ENCODE data around the gene PLEKHH1. TPM values are rescaled to one million over a fixed set of nuclear protein-coding genes. Genes with fewer than 3 reads are reported as not detected.

Gene PLEKHH1
- total and polyA plus RNA-seq, 9 of the 15 experiments (the other 6 are each of a cell fraction or from before 2014, with no cell fraction given) = 0.76 to 5.9 (median 2.9) TPM

GRCh38 chr14:67532998-67533753, at the start of gene PLEKHH1 (continued):
- TF ChIP-seq JUN (IDR thresholded peaks at IDR 0.05; ENCODE audit: borderline replicate concordance, low read depth, low read length) = 0 out of 2 replicates have a peak, but pooled peaks have one; percentile 30
- no peak for TF ChIP-seq JUN (CRISPR knock-in tag; IDR thresholded peaks at IDR 0.05; ENCODE audit: borderline replicate concordance)
- TF ChIP-seq PHTF2 (CRISPR knock-in tag; IDR thresholded peaks at IDR 0.05) = no peak
- peak; percentile 63 for TF ChIP-seq KDM5B (IDR thresholded peaks at IDR 0.05; ENCODE audit: insufficient replicate concordance, low read depth, low read length)
- peak; percentile 10; the same call in 1 of the 2 replicates for TF ChIP-seq TFAP4 (CRISPR knock-in tag; IDR thresholded peaks at IDR 0.05; ENCODE audit: borderline replicate concordance)
- TF ChIP-seq RBBP5 (IDR thresholded peaks at IDR 0.05; ENCODE audit: borderline replicate concordance, insufficient read depth, low read length, poor library complexity, severe bottlenecking) = peak; percentile 73
- no peak for TF ChIP-seq SREBF1 (IDR thresholded peaks at IDR 0.05; ENCODE audit: borderline replicate concordance, low read depth, low read length)
- peak; percentile 27; the same call in 1 of the 2 replicates for TF ChIP-seq FOSL1 (tag; conservative IDR thresholded peaks at IDR 0.05)
- peak; percentile 88 for TF ChIP-seq RBFOX2 (IDR thresholded peaks at IDR 0.05; ENCODE audit: low read depth, low read length)
- TF ChIP-seq XRCC5 (IDR thresholded peaks at IDR 0.05; ENCODE audit: low read depth, low read length) = 0 out of 2 replicates have a peak, but pooled peaks have one; percentile 19
- peak; percentile 66 for TF ChIP-seq VEZF1 (CRISPR knock-in tag; IDR thresholded peaks at IDR 0.05)
- peak; percentile 76 for TF ChIP-seq POLR2A (conservative IDR thresholded peaks at IDR 0.05)
- no peak for TF ChIP-seq ZNF146 (CRISPR knock-in tag; IDR thresholded peaks at IDR 0.05; ENCODE audit: unreplicated experiment)
- peak; percentile 30 for TF ChIP-seq PHF20 (IDR thresholded peaks at IDR 0.05; ENCODE audit: partially characterized antibody)
- TF ChIP-seq JUND (IDR thresholded peaks at IDR 0.05; ENCODE audit: borderline replicate concordance, low read depth, low read length) = peak; percentile 83
- peak; percentile 68; the same call in 1 of the 3 replicates for TF ChIP-seq JUND (tag; IDR thresholded peaks at IDR 0.05; ENCODE audit: borderline replicate concordance, low read depth, low read length)
- TF ChIP-seq PCBP1 (IDR thresholded peaks at IDR 0.05; ENCODE audit: low read depth, low read length, poor library complexity, severe bottlenecking) = peak; percentile 24
- peak; percentile 95 for TF ChIP-seq POLR2G (IDR thresholded peaks at IDR 0.05; ENCODE audit: low read depth, low read length)
- TF ChIP-seq GABPA (tag; conservative IDR thresholded peaks at IDR 0.05; ENCODE audit: low read depth) = peak; percentile 83
- TF ChIP-seq E2F6 (IDR thresholded peaks at IDR 0.05; ENCODE audit: borderline replicate concordance in 1 of 2, extremely low read depth in 1 of 2, insufficient read depth in 1 of 2, insufficient read length in 1 of 2, low read depth in 1 of 2, low read length in 1 of 2, poor library complexity in 1 of 2, severe bottlenecking in 1 of 2) = peak in 1 of 2 experiments; percentile 19
- 0 out of 2 replicates have a peak, but pooled peaks have one; percentile 23 for TF ChIP-seq ZBTB9 (CRISPR knock-in tag; IDR thresholded peaks at IDR 0.05)

Data from K562 (cell line).